AG09309 (cell line): Measurements from ENCODE around the gene RPGR.

Experiments
- DNase-seq: peaks from one replicate; pipeline ENCODE4 v3.0.0-alpha.2; 2010; ENCODE audit warnings: low read depth
- H3K4me3 ChIP-seq: 2 replicates; pipeline ENCODE4 v1.5.1; 2011; ENCODE audit warnings: mild to moderate bottlenecking, low read depth, low read length, moderate library complexity; ENCODE audit not compliant: control insufficient read depth
- CTCF ChIP-seq: IDR thresholded peaks from 2 replicates; pipeline ENCODE4 v1.5.1; 2011; ENCODE audit warnings: mild to moderate bottlenecking, low read depth, low read length, inconsistent platforms; ENCODE audit not compliant: insufficient read depth, control insufficient read depth; ENCODE audit errors: missing control alignments

Gene RPGR

GRCh38 chrX:38365954-38366353, 38.6 kb upstream of the RPGR start:
- no peak for DNase-seq
- TF ChIP-seq CTCF, result no peak
- no peak overlapping the region for H3K4me3 ChIP-seq

- TF ChIP-seq CTCF, result no peak
- H3K4me3 ChIP-seq, result no peak overlapping the region
- DNase-seq, result no peak
Observed at GRCh38 chrX:38363046-38363445, 35.7 kb upstream of the RPGR start.

- no peak for TF ChIP-seq CTCF
- no peak for DNase-seq
- no peak overlapping the region for H3K4me3 ChIP-seq
Observed at GRCh38 chrX:38357747-38358673, 30.7 kb upstream of the RPGR start.

- no peak overlapping the region for H3K4me3 ChIP-seq
- TF ChIP-seq CTCF, result no peak
- no peak for DNase-seq
Observed at GRCh38 chrX:38356401-38356800, 29.1 kb upstream of the RPGR start.

GRCh38 chrX:38352362-38352761, 25.1 kb upstream of the RPGR start, which contains the start of gene OTC:
Gene OTC (plus strand): TSS chrX:38352604. CDS start chrX:38352697, 93 bp downstream.
- TF ChIP-seq CTCF, result no peak
- DNase-seq, result no peak
- H3K4me3 ChIP-seq, result no peak within 1 kb of the TSS

- no peak for DNase-seq
- no peak for TF ChIP-seq CTCF
Observed at GRCh38 chrX:38351346-38351745, 24.0 kb upstream of the RPGR start.

More at GRCh38 chrX:38351346-38351745, 24.0 kb upstream of the RPGR start:
- no peak overlapping the region for H3K4me3 ChIP-seq
